Bronchial epithelial cell (primary cell): ENCODE measurements around the gene NPPB. TPM values are rescaled to one million over a fixed set of nuclear protein-coding genes. Genes with fewer than 3 reads are reported as not detected.

Experiments used
- DNase-seq: peaks from one replicate; pipeline ENCODE4 v3.0.0-alpha.2; 2010; ENCODE audit warnings: low read depth
- FAIRE-seq: peaks from 2 replicates; lab custom pipeline; 2011; peaks lifted over from hg19 to GRCh38; lab: Jason Lieb, UNC
- H3K27me3 ChIP-seq: 2 replicates; pipeline ENCODE4 v1.5.1; 2011; ENCODE audit warnings: low read length; ENCODE audit not compliant: control insufficient read depth, insufficient read depth
- H3K36me3 ChIP-seq: 2 replicates; pipeline ENCODE4 v1.5.1; 2011; ENCODE audit warnings: low read length; ENCODE audit not compliant: control insufficient read depth, insufficient read depth
- H3K4me3 ChIP-seq: 2 replicates; pipeline ENCODE4 v1.5.1; 2011; ENCODE audit warnings: mild to moderate bottlenecking, low read depth, low read length, control low read depth
- CTCF ChIP-seq: IDR thresholded peaks from 2 replicates; pipeline ENCODE4 v1.5.1; 2011; ENCODE audit warnings: mild to moderate bottlenecking, moderate library complexity, low read length, control low read depth, inconsistent platforms; ENCODE audit not compliant: insufficient read depth, severe bottlenecking
- total RNA-seq: library from RNA; depleted of rRNA; stranded (reverse); fragments of >200 nt; gene quantifications from 2 replicates; pipeline ENCODE4 v1.2.1, GENCODE V29; 2014

NPPB gene
- total RNA-seq, 1 donor from 2014 or later: not detected

GRCh38 chr1:11869104-11869503, 10.4 kb upstream of the NPPB start:
- DNase-seq (no peak), FAIRE-seq (no peak)
- peaks cover 1% of the 10 kb centered on the region for H3K27me3 ChIP-seq
- no peak overlapping the region for H3K4me3 ChIP-seq
- no peaks in the 10 kb centered on the region for H3K36me3 ChIP-seq
- TF ChIP-seq CTCF: no peak

GRCh38 chr1:11868331-11868980, 9.7 kb upstream of the NPPB start:
- H3K4me3 ChIP-seq: no peak overlapping the region
- FAIRE-seq: no peak

GRCh38 chr1:11862890-11863289, 4.1 kb upstream of the NPPB start:
- DNase-seq (peak; percentile 56), FAIRE-seq (no peak)

More at GRCh38 chr1:11868331-11868980, 9.7 kb upstream of the NPPB start:
- Histone ChIP-seq H3K36me3 (no peaks in the 10 kb centered on the region), H3K27me3 (peaks cover 1% of the 10 kb centered on the region)
- no peak for DNase-seq
- no peak for TF ChIP-seq CTCF

GRCh38 chr1:11860587-11860986, 1.8 kb upstream of the NPPB start:
- TF ChIP-seq CTCF: no peak
- peaks cover 29% of the 10 kb centered on the region for H3K27me3 ChIP-seq
- H3K36me3 ChIP-seq: no peaks in the 10 kb centered on the region
- H3K4me3 ChIP-seq: no peak overlapping the region
- DNase-seq (no peak), FAIRE-seq (peak; percentile 77)

More at GRCh38 chr1:11862890-11863289, 4.1 kb upstream of the NPPB start:
- TF ChIP-seq CTCF: no peak
- Histone ChIP-seq H3K4me3 (no peak overlapping the region), H3K27me3 (peaks cover 25% of the 10 kb centered on the region), H3K36me3 (no peaks in the 10 kb centered on the region)

- FAIRE-seq (no peak), DNase-seq (no peak)
- peaks cover 29% of the 10 kb centered on the region for H3K27me3 ChIP-seq
- no peaks in the 10 kb centered on the region for H3K36me3 ChIP-seq
- no peak overlapping the region for H3K4me3 ChIP-seq
- TF ChIP-seq CTCF: no peak
These were observed 1.3 kb upstream of the NPPB start for GRCh38 chr1:11860083-11860482.
